Activated CD4-positive, alpha-beta T cell treated with anti-CD3 and anti-CD28 coated beads, Interleukin-2, amount 50 U/mL, for 1 hour (primary cell): ENCODE measurements around the gene SCAI.
"Not testable (repeated sequence)": the region's sequence is repeated elsewhere in the genome, so short reads cannot be mapped to it uniquely, and the experiment has no call there.

ENCODE experiments used
- DNase-seq: peaks from one replicate; pipeline ENCODE4 v3.0.0-alpha.2; 2020

SCAI gene

GRCh38 chr9:124940894-124941678 lies 202.2 kb downstream of the SCAI start, which contains the start of gene GOLGA1:
GOLGA1 (minus strand) TSS chr9:124941083; CDS start chr9:124938711, 2,372 bp downstream.
- DNase-seq: peak; percentile 92

DNA sequence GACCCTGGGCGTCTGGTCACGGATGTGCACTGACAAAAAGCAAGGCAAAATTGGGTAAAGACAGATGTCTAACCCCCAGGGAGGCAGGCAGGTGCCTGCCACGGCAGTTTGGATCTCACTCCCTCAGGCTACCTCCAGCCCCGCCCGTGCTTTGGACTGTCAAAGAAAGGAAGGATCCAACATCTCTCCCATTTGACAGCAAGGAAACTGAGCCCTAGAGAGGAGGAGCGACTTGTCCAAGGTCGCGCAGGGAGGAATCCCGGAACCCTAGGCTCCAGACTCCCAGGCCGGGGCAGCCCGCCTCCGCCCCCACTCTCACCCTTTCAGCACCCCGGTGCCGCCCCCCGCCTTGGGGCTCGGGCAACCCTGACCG lies 202.8 kb downstream of the SCAI start:
- no peak for DNase-seq

GRCh38 chr9:124939944-124940343 lies 203.4 kb downstream of the SCAI start:
- no peak for DNase-seq

- DNase-seq: no peak
Measured at GRCh38 chr9:124934290-124934689, 209.0 kb downstream of the SCAI start.

GRCh38 chr9:124932333-124932732 lies 211.0 kb downstream of the SCAI start:
- no peak for DNase-seq

- no peak for DNase-seq
Measured at GRCh38 chr9:124929464-124929863, 213.9 kb downstream of the SCAI start.

DNA sequence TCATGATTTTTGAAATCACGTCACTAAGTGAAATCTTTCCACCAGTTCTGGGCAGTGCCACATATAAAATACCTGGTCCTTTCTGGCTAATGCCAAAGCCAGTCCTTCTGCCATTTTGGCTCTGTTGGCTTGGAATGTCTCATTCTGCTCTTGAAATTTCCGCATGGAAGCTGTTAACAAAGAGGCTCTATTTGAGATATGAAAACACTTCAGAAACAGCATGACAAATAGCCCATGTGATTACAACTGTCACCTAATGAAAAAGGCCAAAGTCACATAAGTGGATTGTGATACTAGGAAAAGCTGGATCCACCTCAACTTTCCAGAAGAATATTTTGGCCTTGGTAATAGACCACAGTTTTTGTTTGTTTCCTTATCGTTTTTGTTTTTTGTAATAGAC lies 215.2 kb downstream of the SCAI start:
- DNase-seq: no peak

- DNase-seq: not testable (repeated sequence)
Measured at GRCh38 chr9:124920394-124920793, 222.9 kb downstream of the SCAI start.

- no peak for DNase-seq
Measured at GRCh38 chr9:124914753-124915405, 228.4 kb downstream of the SCAI start.

DNA sequence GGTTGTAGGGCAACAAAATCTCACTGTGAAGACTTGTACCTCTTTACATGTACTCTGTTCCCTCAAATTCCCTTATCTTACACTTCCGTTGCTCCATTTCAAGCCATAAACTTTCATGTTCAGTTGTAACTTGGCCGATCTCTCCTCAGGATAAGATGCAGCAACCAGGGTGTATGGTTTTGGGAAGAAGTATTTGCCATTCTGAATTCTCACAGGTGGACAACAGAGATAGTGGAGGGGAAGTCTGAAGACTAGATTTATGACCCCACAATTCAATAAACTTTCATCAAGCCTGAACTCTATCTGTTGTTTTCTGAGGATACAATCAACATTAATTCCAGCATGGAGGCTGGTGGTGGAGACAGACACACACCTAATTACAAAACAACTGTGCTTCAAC lies 229.9 kb downstream of the SCAI start:
- no peak for DNase-seq

DNA sequence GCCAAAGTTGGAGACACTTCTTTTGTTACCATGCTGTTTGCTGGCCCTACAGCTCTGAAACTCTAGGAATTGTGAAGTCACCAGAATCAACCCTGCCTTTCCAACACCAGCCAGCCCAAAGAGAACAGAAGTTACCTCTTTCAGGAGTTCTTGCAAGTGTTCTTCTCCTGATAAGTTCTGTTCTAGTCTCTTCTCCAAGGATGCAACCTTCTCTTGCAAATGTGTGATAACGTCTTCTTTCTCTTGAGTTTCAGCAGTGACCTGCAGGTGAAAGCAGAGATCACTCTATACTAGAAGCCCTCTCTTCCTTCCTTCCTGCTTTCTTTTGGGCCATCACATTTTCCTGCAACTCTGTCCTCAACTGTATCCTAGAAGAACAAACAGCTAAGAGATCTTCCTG lies 231.6 kb downstream of the SCAI start:
- DNase-seq: no peak

DNA sequence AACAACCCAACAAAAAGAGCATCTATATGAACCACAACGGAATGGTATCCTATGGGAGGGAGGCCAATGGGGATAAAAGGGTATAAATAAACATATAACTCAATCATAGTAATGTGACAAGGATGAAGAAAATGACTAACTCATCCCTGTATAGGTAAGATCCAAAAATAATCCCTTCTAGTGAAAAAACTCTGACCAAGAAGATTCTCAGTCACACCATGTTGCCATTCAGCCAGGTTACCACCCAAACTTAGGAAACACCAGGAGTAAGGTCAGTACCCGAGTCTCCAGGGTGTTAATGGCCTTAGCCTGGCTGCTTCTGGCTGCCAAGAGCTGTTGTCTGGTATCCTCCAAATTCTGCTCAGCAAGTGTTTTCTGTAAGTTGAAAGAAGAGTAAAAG lies 235.2 kb downstream of the SCAI start:
- no peak for DNase-seq

DNA sequence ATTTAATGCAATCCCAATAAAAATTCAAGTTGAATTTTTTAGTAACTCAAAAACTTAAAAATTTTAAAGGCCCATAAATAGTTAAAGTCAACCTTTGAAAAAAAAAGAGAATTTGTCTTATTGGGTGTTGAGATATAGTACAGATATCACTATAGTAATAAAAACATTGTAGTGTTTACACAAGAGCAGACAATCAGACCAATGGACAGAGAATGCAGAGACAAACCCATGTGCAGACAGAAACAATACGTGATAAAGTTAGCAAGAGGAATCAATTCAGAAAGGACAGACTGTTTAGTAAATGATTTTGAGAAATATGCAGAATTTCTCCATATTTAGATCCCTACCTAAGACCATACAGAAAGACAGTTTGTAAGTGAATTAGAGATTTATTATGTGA lies 236.4 kb downstream of the SCAI start:
- DNase-seq: no peak

GRCh38 chr9:124899845-124900244 lies 243.5 kb downstream of the SCAI start:
- no peak for DNase-seq

DNA sequence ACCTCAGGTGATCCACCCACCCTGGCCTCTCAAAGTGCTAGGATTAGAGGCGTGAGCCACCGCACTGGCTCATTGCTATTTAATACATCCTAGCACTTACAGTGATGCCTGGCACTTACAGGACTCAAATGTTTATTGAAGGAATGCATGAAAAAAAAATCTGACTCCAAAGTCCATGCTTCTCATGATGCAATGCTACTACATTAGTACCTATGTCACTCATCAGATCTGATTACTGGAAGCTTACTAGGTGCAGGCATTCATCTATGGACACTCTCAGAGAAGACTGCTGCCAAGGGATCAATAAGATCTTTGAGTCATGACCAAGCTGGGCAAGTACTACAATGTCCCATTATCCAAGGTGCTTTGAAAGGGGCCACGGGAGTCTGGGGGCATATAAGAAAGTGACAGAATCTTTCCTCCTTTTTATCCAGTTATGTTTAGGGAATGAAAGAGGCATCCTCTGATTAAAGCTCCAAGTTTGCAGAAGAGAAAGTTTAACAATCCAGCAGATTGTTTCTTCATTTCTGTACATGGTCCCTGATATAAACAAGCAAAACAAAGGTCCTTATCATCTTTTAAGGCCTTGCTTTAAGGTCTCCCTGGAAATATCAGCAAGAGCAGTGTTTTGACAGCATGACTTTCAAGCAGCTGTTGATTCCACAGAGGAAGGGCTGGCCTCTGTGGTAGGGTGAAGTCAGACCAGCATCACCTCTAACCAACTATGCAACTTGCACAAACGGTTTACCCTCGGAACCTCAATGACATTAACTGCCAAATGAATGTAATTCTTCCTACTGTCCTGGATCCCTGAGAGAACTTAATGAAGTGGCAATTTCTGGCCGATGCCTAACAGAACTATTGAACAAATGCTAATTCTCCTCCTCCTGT lies 245.5 kb downstream of the SCAI start:
- DNase-seq: no peak

GRCh38 chr9:124894741-124895170 lies 248.6 kb downstream of the SCAI start:
- DNase-seq: peak; percentile 34

DNA sequence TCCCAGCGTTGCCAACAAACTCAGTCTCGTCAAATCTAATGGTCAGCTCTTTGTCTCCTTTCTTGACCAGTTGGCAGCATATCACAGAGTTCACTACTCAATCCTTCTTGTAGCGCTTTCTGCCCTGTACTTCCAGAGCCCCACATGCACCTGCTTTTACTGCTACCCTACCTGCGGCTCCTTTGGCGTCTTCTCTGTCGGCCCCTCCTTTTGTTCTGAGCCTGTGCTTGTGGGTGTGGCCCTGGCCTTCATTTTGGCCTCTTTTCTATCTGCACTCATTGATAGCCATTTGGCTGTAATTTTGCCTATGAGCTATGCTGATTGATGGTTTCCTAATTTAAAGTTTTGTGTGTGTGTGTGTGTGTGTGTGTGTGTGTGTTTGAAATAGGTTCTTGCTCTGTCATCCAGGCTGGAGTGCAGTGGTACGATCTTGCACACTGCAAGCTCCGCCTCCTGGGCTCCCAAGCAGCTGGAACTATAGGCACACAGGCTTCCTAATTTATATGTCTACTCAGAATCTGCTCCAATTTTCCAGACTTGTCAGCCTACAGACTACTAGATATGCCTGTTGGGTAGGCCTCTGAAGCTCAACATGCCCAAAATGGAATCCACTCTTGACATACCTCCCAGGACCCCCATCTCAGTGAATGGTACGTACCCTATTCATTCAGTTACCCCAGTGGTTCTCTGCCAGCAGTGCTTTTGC lies 249.1 kb downstream of the SCAI start:
- DNase-seq: no peak
